HG03103 (cell line): ENCODE measurements around the gene CDH3.

Source experiments
- ATAC-seq: cut with Tn5 transposase; IDR thresholded peaks from one replicate; pipeline ENCODE4 v1.9.1; 2021; ENCODE audit warnings: low read depth; ENCODE audit not compliant: unreplicated experiment

The CDH3 gene

DNA sequence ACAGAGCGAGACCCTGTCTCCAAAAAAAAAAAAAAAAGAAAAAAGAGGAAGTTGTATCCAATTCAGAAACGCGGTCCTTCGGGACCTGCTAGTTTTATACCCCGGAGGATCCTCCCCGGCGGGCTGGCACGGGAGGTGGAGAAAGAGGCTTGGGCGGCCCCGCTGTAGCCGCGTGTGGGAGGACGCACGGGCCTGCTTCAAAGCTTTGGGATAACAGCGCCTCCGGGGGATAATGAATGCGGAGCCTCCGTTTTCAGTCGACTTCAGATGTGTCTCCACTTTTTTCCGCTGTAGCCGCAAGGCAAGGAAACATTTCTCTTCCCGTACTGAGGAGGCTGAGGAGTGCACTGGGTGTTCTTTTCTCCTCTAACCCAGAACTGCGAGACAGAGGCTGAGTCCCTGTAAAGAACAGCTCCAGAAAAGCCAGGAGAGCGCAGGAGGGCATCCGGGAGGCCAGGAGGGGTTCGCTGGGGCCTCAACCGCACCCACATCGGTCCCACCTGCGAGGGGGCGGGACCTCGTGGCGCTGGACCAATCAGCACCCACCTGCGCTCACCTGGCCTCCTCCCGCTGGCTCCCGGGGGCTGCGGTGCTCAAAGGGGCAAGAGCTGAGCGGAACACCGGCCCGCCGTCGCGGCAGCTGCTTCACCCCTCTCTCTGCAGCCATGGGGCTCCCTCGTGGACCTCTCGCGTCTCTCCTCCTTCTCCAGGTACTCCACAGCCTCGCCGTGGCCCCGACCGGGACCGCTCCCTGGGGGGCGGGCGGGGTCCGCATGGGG, at the start of gene CDH3:
CDH3 (plus strand) TSS at position 596 of the 779 bp plus-strand sequence; CDS start at position 666, 70 bp downstream.
- ATAC-seq: no peak

DNA sequence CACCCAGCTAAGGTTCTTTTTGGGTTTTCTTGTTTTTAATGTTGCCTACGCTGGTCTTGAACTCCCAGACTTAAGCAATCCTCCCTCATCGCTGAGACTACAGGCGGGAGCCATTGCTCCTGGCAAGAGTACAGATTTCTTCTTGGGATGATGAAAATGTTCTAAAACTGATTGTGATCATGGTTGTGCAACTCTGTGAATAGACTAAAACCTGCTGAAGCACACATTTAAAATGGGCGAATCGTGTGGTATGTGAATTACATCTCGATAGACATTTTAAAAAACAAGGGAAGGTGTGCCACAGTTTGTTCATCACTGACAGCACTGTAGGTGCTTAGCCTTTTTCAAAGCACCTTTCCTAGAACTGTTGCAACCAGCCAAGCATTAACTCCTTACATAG, 48.8 kb upstream of the CDH3 start:
- no peak for ATAC-seq

DNA sequence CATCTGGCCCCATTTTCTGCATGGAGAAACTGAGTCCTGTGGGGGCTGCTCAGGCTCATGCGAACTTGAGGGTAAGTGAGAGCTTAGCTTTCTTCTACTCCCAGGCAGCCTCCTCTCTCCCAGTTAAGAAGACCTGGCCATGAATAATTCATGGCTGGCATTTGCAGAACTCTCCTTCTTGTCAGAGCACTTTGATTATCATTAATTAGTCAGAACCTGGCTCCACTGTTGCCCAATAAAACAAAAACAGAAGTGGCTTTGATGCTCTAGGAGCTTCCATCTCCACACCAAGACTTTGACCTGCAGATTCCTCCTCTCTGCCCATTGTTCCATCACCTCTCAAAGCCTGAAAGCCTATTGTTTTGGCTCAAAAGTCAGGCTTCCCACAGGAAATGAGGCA, 45.5 kb upstream of the CDH3 start:
- no peak for ATAC-seq

DNA sequence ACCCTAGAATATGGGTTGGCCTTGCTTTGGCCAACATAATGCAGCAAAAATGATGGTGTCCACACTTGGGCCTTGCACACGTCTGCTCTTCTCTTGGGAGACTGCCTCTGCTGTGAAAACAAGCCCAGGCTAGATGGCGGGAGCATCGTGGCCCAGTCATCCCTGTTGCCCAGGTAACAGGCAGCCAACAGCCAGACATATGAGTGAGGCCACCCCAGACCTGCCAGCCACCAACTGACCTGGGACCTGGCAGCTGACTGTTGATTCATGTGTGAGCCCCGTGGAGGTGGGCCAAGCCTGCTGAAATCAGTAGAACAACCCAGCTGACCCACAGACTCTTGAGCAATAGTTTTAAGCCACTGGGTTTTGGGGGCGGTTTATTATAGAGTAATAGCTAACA, 39.4 kb upstream of the CDH3 start:
- ATAC-seq: no peak

DNA sequence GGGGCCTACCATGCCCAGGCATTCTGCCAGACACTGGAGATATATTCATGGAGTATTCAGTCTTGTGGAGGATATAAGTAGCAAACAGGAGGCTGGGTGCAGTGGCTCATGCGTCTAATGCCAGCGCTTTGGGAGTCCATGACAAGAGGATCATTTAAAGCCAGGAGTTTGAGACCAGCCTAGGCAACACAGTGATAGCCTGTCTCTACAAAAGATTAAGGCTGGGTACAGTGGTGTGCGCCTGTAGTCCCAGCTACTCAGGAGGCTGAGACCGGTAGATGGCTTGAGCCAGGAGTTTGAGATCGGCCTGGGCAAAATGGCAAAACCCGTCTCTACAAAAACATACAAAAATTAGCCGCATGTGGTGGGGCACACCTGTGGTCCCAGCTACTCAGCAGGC, 37.7 kb upstream of the CDH3 start:
- ATAC-seq: no peak

DNA sequence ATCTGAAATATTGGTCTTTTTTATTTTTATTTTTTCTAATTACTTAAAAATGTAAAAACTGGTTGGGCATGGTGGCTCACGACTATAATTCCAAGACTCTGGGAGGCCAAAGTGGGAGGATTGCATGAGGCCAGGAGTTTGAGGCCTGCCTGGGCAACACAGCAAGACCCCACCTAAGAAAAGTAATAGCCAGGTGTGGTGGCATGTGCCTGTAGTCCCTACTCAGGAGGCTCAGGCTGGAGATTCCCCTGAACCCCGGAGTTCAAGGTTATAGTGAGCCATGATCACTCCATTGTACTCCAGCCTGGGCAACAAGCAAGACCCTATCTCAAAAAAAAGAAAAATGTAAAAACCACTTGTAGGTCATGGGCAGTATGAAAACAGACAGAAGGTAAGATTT, 36.8 kb upstream of the CDH3 start:
- no peak for ATAC-seq

DNA sequence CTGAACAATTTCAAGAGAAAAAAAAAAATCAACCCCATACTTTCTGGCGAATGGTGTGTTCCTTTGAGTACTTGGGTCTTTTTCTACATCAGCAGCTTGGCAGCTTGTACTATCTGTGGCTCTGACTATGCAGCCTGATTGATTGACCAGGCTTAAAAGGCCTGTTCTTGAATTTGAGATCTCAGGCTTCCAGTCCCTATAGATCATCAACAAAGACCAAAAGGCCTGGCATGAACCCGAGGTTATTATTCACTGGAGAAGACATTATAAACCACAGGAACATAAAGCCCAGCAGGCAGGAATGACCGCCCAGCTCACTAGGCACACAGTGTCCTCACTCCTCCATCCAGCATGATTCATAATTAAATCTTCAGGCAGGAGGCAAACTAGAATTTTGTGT, 32.1 kb upstream of the CDH3 start:
- no peak for ATAC-seq

DNA sequence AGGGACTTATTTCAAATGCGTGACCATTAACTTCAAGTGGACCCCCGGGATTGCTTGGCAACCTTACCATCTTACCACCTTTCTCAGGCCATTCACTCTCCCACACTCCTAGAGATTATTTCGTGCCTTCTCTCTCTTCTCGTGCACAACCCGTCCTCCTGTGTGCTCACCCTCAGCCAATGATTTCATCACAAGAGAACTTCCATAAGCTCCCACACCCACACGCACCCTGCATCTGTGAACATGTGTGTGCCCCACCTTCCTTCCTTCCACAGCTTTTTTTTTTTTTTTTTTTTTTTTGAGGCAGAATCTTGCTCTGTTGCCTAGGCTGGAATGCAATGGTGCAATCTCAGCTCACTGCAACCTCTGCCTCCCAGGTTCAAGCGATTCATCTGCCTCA, 27.4 kb upstream of the CDH3 start:
- no peak for ATAC-seq

DNA sequence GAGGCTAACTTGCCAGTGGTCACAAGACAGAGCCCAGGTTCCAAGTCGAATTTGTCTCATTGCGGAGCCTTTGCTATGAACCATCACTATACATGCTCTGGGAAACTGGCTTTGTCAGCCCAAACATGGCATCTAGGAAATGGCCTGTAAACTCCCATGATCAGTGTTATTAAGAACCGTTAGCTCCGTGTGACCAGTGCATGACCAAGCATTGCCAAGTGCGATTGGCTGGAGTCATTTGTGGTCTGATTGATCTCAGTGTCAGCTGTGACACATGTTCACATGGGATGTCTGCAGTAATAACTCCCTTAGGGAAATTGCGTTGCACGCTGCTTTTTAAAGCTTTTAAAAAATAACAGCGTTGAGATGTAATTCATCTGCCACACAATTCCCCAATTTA, 18.6 kb upstream of the CDH3 start:
- no peak for ATAC-seq

DNA sequence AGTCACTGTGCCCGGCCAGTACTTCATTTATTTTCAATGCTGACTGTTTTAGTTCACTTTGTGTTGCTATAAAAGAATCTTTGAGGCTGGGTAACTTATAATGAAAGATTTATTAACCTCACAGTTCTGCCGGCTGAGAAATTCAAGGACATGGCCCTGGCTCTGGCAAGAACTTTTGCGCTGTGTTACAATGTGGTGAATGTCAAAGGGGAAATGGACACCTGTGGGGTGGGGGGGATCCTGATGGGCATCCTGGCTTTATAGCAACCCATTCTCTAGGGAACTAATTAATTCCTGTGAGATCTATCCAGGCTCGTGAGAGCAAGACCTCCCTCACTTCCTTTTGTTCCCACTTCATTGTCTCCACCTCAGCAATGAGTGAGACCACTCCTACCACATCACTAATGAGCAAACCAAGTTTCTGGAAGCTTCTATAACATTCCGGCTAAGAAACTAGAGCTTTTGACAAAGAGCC, 17.1 kb upstream of the CDH3 start:
- no peak for ATAC-seq

DNA sequence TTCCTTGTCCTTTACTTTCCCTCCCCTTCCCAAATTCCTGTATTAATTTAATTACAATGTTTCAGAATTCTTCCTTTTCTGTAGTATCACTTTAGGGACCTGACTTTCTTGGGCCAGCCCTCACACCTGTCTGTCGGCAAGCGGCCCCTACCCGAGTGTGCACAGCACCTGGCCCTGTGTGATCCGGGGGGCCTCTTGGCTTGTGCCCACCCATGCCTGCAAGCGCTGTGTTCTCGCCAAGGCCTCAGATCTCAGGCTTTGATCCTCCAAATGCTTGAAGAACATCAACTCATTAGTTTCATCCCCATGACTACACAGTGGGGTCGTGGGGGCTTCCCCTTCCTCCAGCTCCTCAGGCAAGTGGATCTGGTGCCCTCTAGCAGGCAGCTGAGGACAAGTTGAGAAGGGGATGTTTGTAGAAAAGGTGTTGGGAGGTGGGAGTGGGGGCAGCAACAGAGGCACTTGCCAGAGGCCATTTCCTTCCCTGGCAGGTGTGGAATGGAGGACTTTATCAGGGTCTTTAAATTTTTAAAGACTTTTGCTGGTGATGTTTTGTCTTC, 15.7 kb upstream of the CDH3 start:
- ATAC-seq: no peak

DNA sequence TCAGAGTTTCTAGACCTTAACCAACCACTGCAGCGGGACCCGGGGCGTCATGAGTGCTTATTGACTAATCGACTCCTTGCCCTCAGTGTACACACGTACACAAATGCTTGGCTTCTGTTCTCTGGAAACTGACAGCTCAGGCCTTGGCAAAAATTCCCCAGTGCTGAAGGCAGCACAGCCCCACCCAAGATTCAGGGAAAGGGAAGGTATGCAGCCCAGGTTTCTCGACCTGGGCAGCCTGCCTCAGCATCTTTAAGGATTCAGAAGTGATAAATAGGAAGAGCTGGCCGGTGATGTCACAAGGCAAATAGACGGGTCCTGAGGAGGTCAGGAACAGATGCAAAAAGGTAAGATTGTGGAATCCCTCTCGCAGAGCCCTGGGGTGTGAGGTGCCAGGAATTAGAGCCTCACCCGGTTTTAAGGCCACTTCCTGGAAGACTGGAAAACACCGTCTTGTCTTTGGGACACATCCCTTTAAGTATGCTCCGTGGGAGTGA, 9.0 kb upstream of the CDH3 start:
- no peak for ATAC-seq

DNA sequence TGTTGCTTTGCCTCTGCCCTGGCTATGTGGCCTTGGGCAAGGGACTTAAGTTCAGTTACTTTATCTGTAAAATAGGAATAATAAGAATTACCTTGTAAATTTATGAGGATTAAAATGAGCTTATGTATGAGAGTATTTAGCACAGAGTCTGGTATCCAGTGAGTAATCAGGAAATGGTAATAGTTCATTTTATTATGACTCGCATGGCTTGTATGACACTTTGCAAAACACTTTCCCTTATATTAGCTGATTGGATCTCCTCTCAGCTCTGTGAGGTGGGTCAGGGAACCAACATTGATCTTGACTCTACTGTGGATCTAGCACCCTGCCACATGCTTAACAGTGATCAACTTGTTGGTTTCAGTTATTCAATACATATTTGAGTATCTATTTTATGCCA, 8.3 kb upstream of the CDH3 start:
- ATAC-seq: no peak

DNA sequence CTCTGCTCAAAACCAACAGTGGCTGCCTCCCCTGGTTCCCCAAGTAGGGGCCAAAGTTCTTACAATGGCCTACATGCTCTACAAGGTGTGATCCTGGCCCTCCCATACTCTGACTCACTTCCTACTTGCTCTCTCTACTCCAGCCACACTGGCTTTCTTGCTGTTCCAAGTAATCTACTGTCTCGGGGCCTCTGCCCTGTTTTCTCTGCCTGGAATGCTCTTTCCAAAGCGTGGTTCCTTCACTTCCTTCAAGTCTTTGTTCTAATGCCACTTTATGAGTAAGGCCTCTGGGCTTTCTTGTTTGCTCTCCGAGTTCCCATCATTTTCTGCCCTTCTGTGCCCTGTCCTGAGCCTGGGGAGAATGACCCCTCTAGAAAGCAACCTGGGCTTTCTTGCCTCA, 4.1 kb upstream of the CDH3 start:
- no peak for ATAC-seq

DNA sequence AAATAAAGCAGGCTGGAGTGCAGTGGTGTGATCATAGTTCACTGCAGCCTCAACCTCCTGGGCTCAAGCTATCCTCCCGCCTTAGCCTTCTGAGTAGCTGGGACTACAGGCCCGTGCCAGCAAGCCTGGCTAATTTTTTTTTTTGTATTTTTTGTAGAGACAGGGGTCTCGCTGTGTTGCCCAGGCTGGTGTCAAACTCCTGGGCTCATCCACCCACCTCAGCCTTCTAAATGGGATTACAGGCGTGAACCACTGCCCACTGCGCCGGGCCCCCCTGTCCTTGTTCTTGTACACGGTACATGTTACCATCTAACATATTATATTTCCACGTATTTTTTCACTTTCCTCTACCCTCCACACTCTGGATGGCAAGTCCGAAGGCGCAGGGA, 3.1 kb upstream of the CDH3 start:
- ATAC-seq: no peak

DNA sequence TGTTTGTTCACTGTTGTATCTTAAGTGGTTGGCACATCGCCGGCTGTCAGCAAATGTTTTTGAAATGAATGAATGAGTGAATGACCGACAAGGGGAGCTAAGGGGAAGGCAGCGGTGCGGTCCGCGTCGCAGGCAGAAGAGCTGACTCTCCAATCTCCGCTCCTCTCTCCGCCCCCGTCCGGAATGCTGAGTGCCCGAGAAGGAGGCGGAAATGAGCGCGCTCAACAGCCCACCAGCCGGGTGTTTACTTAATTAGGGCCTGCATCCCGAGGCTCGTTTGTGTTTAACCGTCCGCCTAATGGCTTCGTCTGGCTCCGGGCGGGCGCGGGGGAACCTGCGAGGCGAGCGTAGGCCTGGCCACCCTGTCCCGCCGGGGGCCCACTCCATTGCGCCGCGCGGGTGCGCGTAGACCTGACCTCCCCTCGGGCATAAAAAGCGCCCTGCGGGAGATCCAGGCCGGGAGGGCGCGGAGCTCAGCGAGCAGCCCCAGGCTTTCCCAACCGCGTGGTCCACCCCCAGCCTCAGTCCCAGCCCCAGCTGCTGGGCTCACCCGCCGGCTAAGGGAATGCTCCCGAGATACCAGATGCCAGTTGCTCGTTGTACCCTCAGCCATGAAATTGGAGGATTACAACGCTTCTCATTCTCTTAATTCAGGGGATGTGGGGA, 2.5 kb upstream of the CDH3 start:
- ATAC-seq: no peak

DNA sequence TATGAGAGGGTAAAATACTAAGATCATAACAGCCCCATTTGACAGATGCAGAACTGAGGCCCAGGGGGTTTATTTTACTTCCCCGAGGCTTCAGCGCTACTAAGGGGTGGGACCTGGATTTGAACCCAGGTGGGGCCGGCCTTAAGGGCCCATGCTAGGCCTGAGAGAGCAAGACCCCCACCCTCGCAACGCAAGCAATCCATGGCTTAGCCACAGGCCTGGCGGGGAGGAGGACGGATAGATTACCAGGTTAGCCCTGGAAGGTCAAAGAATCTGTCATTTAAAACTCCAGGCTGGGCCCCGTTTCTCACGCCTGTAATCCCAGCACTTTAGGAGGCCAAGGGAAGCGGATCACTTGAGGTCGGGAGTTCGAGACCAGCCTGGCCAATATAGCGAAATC, 1.9 kb upstream of the CDH3 start:
- ATAC-seq: no peak

DNA sequence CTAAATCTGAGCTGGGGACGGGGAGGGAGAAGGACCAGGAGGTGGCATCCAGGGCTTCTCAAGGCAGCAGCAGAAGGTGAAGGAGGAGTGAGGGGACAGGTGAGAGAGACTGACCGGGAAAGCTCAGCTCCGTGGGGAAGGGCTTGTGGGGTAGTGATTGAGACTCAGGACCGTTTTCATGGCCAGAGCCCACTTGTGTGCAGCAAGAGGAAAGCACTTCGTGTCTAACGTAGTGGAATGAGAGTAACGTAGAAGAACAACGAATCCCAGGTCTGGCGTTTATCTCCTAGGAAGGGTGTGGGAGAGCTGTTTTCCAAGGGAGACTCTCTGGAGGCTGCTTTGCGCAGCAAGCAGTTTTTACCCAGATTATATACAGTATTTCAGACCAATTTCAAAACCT, 1.3 kb upstream of the CDH3 start:
- no peak for ATAC-seq

DNA sequence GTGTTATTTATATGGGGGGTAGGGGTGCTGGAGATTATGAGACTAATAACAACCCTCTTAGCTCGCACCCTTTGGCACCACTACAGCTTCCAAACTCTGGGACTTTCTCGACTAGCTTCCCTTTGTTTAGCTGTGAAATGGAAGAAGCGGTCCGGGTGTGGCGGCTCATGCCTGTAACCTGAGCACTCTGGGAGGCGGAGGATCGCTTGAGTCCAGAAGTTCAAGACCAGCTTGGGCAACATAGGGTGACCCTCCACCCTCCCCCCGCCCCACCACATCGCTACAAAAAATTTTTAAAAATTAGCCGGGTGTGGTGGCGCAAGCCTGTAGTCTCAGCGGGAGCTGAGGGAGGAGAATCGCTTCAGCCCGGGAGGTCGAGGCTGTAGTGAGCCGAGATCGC, 814 bp upstream of the CDH3 start:
- no peak for ATAC-seq

DNA sequence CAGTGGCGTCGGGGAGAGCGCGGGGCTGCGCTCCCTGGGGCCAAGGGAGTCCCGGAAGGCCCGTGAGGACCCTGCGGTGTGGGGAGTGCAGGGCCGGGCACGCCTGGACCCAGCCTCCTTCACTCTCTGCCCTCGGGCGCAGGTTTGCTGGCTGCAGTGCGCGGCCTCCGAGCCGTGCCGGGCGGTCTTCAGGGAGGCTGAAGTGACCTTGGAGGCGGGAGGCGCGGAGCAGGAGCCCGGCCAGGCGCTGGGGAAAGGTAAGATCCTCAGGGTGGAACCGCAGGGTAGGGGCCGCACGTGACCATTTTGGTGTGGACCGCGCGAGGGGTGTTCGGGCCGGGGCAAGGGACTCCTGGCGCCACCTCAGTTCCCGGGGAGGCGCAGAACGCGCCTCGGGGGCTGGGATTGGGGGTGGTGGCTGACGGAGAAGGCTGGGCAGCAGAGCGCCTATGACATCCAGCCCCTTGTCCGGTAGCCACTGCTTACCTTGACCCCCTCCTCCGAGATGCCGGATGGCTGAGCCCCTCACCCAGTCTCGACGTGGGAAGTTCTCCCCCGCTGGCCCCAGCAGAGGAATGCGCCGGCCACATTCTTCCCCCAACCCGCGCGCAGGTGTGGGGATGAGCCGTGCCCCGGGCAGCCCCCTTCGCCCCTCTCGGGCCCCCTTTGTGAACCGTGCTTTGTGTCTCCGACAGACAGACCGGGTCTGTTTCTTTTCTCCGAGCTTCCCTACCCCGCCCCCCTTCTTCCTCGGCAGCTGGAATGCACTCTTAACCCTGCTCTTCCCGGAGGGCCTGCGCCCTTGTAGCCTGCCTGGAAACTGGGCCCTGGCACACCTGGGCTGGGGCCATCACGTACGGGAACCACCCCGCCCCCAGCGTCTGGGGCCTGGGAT, 631 bp downstream of the CDH3 start:
- no peak for ATAC-seq
